G401 (cell line): ENCODE data around the gene KLF5. TPM values are rescaled to one million over a fixed set of nuclear protein-coding genes. Genes with fewer than 3 reads are reported as not detected.
"Not testable (repeated sequence)": the region's sequence is repeated elsewhere in the genome, so short reads cannot be mapped to it uniquely, and the experiment has no call there.

ENCODE experiments used
- DNase-seq: peaks from one replicate; pipeline ENCODE4 v3.0.0-alpha.2; 2015; ENCODE audit warnings: low spot score
- in situ Hi-C: cut with HindIII; loops from 2 replicates; pipeline ENCODE4 v1.10.0; 2016; ENCODE audit warnings: low sequenced_read_pairs, mixed read lengths
- total RNA-seq: library from RNA; depleted of rRNA; stranded (reverse); fragments of >200 nt; shearing (Covaris generic); gene quantifications from 2 replicates; pipeline ENCODE4 v1.2.3, GENCODE V29; 2014; rRNA removed

The KLF5 gene
- not detected in 2 replicates for total RNA-seq

GRCh38 chr13:73058736-73059459 is at the start of gene KLF5:
Gene KLF5, plus strand, starts transcription at chr13:73059005. Its CDS starts 323 bp downstream, at chr13:73059328.
- in situ Hi-C loops: no loop called here

GRCh38 chr13:73011751-73012150 is 47.1 kb upstream of the KLF5 start:
- in situ Hi-C loops: no loop called here
- peak; percentile 11 for DNase-seq

More at GRCh38 chr13:73058736-73059459, at the start of gene KLF5:
- peak; percentile 55 for DNase-seq

GRCh38 chr13:73015805-73016204 is 43.0 kb upstream of the KLF5 start:
- DNase-seq: no peak
- in situ Hi-C loops: no loop called here

- DNase-seq: no peak
- in situ Hi-C loops: no loop called here
Observed at GRCh38 chr13:73018336-73018735, 40.5 kb upstream of the KLF5 start.

- in situ Hi-C loops: no loop called here
- DNase-seq: no peak
Observed at GRCh38 chr13:73025217-73026012, 33.4 kb upstream of the KLF5 start.

- in situ Hi-C loops: no loop called here
- DNase-seq: no peak
Observed at GRCh38 chr13:73034901-73035300, 23.9 kb upstream of the KLF5 start.

- in situ Hi-C loops: no loop called here
- no peak for DNase-seq
Observed at GRCh38 chr13:73035660-73036059, 23.1 kb upstream of the KLF5 start.

- no peak for DNase-seq
- in situ Hi-C loops: no loop called here
Observed at GRCh38 chr13:73036566-73036965, 22.2 kb upstream of the KLF5 start.

GRCh38 chr13:73038064-73038463 is 20.7 kb upstream of the KLF5 start:
- no peak for DNase-seq
- in situ Hi-C loops: no loop called here

GRCh38 chr13:73039201-73040108 is 19.4 kb upstream of the KLF5 start:
- no peak for DNase-seq
- in situ Hi-C loops: no loop called here

GRCh38 chr13:73040484-73040883 is 18.3 kb upstream of the KLF5 start:
- in situ Hi-C loops: no loop called here
- DNase-seq: no peak

GRCh38 chr13:73040968-73041596 is 17.7 kb upstream of the KLF5 start:
- in situ Hi-C loops: no loop called here
- no peak for DNase-seq

GRCh38 chr13:73045031-73045430 is 13.8 kb upstream of the KLF5 start:
- DNase-seq: no peak
- in situ Hi-C loops: no loop called here

- in situ Hi-C loops, DNase-seq: not testable (repeated sequence)
Observed at GRCh38 chr13:73048615-73049014, 10.2 kb upstream of the KLF5 start.

- in situ Hi-C loops: no loop called here
- DNase-seq: no peak
Observed at GRCh38 chr13:73054712-73055111, 4.1 kb upstream of the KLF5 start.

- in situ Hi-C loops: no loop called here
- no peak for DNase-seq
Observed at GRCh38 chr13:73055813-73056564, 2.8 kb upstream of the KLF5 start.

GRCh38 chr13:73056565-73056962 is 2.2 kb upstream of the KLF5 start:
- in situ Hi-C loops: no loop called here
- DNase-seq: no peak

GRCh38 chr13:73057284-73058063 is 1.3 kb upstream of the KLF5 start:
- in situ Hi-C loops: no loop called here
- DNase-seq: no peak
